NCI-H1436 (cell line): ENCODE results near the gene ZBTB2.
"Not testable (repeated sequence)": the region's sequence is repeated elsewhere in the genome, so short reads cannot be mapped to it uniquely, and the experiment has no call there.

Experiments used
- DNase-seq: peaks from one replicate; lab custom pipeline; 2025; lab: John Stamatoyannopoulos, UW

ZBTB2 gene

DNA sequence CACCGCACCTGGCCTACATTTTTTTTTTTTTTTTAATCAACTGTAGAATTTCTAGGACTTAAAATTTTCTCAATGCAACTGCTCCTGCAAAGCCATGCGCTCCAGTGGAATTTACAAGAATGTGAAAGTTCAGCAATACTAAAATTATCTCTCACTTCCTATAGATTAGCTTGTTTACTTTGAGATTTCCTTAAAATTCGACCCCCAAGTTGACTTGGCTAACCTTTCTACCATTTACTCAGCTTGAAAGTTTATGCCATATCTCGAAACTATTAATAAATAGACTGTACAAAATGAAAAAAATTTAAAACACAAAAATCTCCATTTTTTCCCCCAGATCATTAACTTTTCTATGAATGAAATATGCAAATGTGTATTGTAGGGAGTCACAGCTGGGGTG is 64.3 kb downstream of the ZBTB2 start:
- no peak for DNase-seq

- DNase-seq: no peak
Measured at GRCh38 chr6:151326116-151326825, 65.1 kb downstream of the ZBTB2 start.

DNA sequence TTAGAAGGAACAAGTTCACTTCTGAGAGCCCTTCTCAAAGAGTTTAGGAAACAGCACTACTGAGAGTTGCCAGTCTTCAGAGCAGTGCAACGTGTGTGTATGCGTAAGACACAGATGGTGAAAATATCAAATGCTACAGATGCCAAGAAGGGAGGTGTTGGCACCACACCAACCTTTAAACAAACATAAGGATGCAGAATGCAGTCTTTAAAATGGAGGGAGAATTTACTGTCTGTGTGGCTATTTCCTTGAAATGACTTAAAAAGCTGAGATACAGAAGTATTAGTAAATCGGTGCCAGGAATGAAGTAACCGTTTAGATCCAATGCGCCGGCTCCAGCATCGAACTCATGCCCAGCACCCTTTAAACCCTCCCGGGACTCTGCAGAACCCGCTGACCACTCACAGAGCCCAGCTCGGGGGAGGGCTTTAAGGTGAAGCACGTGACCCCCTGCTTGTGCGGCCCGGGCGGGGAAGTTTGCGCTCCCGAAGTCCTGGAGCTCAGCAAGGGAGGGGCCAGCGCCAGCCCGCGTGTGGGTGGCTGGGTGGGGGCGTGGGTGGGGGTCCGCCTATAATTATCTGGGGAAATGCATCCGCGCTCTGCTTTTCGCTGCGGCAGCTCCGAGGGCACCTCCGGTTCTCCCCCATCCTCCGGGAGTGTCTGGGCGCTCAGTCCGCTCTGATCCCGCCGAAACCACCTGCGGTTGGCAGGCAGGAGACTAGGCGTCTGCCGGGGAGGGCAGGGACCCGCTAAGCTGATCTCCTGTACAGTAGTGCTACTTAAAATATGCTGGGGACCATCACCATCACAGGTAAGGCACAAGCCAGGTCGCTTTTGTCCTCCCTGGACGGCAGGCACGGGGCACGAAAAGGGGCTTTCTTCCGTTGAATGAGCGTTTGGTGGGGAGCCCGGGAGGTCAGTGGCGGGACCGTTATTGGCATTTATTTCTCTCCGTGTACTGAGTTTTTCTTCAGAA is 66.0 kb downstream of the ZBTB2 start:
- DNase-seq: peak; percentile 18

DNA sequence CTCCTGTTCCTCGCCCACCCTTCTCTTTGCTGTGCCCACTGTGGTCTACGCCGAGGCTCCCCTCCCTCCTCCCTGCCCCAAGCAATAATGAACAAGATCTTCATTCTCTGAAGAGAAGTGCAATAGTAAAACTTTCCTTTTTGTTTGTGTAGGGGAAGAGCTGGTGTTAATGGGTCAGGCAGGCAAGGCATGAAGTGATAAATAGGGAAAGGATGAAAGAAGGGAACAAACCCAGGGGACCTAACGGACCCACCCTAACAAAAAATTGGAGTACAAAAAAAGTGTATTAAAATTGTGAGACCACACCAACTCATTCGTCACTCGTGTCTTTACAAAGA is 66.9 kb downstream of the ZBTB2 start:
- DNase-seq: no peak

- peak; percentile 71 for DNase-seq
Measured at GRCh38 chr6:151323791-151324487, 67.4 kb downstream of the ZBTB2 start.

- DNase-seq: no peak
Measured at GRCh38 chr6:151322570-151322969, 68.8 kb downstream of the ZBTB2 start.

DNA sequence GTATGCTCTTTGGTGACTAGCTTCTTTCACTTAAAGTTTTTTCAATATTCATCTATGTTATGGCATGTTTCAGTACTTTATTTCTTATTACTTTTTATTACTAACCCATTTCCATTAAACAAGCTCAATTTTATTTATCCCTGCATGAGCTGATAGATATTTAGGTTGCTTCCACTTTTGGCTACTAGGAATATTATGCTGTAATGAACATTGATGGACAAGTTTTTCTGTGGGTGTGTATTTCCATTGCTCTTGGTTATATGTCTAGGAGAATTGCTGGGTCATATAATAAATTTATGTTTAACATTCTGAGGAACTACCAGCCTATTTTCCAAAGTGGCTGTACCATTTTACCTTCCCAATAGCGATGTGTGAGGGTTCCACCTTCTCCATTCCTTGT is 69.9 kb downstream of the ZBTB2 start:
- DNase-seq: no peak

DNA sequence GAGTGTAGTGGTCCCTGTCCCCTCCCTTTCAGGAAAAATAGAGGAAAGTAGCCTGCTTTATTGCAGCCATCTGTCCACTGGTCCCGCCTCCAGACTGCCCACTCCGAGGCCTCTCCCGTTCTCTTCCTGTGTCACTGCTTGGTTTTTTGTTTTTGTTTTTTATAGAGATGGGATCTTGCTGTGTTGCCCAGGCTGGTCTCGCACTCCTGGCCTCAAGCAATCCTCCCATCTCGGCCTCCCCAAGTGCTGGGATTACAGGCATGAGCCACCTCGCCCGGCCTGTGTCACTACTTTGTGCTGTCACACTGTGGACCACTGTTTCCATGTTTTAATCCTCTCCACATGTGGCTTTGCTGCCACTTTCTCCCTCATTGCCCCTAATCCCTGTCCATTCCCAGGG is 71.2 kb downstream of the ZBTB2 start:
- DNase-seq: no peak

DNA sequence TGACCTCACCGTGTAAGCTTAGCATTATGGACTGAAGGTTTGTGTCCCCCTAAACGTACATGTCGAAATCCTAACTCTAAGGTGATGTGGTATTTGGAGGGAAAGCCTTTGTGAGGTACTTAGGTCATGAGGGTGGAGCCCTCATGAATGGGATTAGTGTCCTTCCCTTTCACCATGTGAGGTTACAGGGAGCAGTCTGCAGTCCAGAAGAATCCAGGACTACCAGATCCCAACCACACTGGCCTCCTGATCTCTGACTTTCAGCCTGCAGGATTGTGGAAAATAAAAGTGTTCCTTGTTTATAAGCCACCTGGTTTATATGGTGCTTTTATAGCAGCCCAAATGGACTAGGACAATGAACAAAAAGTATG is 73.4 kb downstream of the ZBTB2 start:
- DNase-seq: no peak

- no peak for DNase-seq
Measured at GRCh38 chr6:151317103-151317994, 74.0 kb downstream of the ZBTB2 start.

GRCh38 chr6:151315661-151316060 is 75.7 kb downstream of the ZBTB2 start:
- not testable (repeated sequence) for DNase-seq
